ENCODE measurements around the gene IRF6.

IRF6 gene

GRCh38 chr1:209791920-209792319, 14.0 kb downstream of the IRF6 start:
- DNase-seq: no peak

GRCh38 chr1:209790286-209791193, 15.4 kb downstream of the IRF6 start:
- no peak for DNase-seq

GRCh38 chr1:209789245-209789644, 16.7 kb downstream of the IRF6 start:
- no peak for DNase-seq

GRCh38 chr1:209787551-209787950, 18.4 kb downstream of the IRF6 start:
- no peak for DNase-seq

- no peak for DNase-seq
These were observed 19.8 kb downstream of the IRF6 start for GRCh38 chr1:209786146-209786545.

GRCh38 chr1:209785592-209785991, 20.4 kb downstream of the IRF6 start:
- no peak for DNase-seq

- DNase-seq: peak; percentile 92
These were observed 21.4 kb downstream of the IRF6 start, which contains the start of gene C1orf74 for GRCh38 chr1:209784265-209785169. Gene C1orf74 (minus strand): TSS chr1:209784559. CDS start chr1:209783634, 925 bp downstream.

- DNase-seq: peak; percentile 10
These were observed 22.6 kb downstream of the IRF6 start for GRCh38 chr1:209783386-209783785.

- DNase-seq: no peak
These were observed 25.7 kb downstream of the IRF6 start for GRCh38 chr1:209780268-209780667.

GRCh38 chr1:209778102-209778501, 27.8 kb downstream of the IRF6 start:
- no peak for DNase-seq

DNA sequence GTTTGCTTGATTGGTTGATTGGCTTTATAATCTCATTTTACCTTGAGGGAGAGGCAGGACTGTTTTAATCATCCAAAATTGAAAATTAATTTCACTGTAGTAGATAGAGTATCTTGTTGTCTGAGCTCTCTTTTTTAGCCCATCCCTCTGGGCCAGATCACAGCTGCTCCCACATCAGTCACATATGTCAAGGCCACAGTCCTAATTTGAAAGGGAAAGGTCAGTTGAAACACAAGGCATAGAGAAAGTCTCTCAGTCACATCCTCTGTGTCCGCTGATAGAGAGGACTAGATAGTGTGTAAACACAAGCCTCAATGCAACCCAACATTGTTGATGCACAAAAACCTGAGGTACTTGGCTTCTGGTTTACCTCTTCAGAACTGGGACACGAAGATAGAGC, 28.4 kb downstream of the IRF6 start:
- no peak for DNase-seq

DNA sequence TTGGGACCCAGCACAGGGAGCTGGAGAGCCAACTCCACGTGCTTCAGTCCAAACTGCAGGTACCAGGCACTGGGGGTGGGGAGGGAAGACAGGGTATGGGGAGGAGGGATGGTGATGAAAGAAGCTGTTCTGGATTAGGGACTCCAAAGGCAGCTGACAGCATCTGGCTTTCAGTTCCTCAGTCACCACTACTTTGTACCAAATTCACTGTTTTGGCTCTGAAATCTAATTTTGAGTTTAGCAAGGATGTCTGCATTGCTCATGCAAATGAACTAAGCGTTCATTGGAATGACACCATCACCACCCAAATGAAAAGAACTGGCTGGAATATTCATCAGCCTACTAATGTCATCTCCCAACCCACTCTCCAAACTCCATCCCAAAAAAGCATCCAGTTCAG, 30.3 kb downstream of the IRF6 start:
- no peak for DNase-seq

GRCh38 chr1:209774592-209774991, 31.4 kb downstream of the IRF6 start:
- no peak for DNase-seq

DNA sequence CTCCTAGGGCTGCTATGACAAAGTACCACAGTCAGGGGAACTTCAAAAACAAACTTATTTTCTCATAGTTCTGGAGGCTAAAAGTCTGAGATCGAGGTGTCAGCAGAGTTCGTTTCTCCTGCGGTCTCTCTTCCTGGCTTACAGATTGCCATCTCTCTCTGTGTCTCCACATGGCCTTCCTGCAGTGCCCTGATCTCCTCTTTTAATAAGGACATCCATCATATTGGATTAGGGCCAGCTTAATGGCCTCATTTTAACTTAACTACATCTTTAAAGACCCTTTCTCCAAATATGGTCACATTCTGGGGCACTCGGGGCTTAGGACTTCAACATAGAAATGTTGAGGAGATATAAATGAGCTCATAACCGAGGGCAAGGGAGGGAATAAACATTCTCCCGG, 33.8 kb downstream of the IRF6 start:
- DNase-seq: no peak

DNA sequence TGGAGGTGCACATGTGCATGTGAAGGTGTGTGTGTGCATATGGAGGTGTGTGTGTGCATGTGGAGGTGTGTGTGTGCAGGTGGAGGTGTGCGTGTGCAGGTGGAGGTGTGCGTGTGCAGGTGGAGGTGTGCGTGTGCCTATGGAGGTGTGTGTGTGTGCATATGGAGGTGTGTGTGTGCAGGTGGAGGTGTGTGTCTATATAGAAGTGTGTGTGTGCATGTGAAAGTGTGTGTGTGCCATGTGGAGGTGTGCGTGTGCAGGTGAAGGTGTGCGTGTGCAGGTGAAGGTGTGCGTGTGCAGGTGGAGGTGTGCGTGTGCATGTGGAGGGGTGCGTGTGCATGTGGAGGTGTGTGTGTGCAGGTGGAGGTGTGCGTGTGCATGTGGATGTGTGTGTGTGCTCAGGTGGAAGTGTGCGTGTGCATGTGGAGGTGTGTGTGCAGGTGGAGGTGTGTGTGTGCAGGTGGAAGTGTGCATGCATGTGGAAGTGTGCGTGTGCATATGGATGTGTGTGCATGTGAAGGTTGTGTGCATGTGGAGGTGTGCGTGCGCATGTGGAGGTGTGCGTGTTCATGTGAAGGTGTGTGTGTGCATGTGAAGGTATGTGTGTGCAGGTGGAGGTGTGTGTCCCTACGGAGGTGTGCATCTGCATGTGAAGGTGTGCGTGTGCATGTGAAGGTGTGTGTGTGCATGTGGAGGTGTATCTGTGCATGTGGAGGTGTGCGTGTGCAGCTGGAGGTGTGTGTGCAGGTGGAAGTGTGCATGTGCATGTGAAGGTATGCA, 35.1 kb downstream of the IRF6 start:
- DNase-seq: no peak

DNA sequence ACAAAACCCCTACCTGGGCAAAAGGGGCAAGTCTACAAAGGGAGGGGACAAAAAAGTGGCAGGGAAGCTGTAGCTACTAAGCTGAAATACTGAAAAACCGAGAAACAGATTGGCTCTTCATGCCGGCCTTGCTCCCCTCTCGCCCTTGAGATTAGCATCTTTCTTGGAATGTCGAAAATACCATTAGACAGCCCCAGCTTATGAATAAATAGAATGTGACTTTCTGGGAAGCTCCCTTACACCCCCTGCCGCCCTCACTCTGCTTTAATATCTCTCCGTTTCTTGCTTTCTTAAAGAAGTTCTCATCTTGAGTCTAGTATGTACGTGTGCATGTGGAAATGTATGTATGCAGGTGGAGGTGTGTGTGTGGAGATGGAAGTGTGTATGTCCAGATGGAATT, 36.0 kb downstream of the IRF6 start:
- DNase-seq: no peak

GRCh38 chr1:209769171-209769904, 36.6 kb downstream of the IRF6 start:
- DNase-seq: peak; percentile 13

DNA sequence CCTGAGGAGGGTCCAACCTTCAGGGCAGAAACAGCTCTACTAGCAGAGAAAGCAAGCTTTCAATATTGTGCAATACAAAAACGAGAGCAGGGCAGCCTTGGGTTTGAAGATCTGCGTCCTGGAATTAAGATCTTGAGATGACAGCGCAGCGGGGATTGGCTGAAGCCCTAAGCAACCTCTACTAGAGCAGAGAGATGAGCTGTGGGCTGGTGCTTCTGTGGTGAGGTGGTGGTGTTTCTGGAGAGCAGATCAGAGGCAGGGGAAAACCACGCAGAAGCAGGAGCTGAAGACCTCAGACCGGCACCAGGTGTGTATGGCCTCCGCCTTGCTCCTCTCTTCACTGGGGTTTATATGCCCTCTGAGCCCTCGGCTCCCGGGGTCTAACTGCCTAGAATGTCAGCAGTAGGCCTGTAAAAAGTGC, 37.6 kb downstream of the IRF6 start:
- DNase-seq: no peak

- no peak for DNase-seq
These were observed 38.2 kb downstream of the IRF6 start for GRCh38 chr1:209767706-209768105.

DNA sequence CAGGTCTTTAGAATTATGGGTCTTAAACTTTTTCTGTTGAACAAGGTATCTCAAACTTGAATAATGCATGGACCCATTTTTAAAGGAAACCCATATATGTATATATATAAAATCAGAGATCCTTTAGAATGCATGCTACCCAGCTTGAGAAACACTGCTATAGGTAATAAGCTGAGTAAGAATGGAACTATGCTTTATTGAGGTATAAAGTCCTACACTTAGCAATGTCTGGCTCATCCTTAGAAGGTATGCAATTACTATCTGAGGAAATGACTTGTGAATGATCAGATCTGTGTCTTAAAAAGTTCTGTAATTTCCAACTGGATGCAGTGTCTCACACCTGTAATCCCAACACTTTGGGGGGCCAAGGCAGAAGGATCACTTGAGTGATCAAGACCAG, 38.8 kb downstream of the IRF6 start:
- no peak for DNase-seq

GRCh38 chr1:209766051-209766450, 39.9 kb downstream of the IRF6 start:
- DNase-seq: no peak

Measured in right kidney (tissue), 1 donor.